Mucosa of gallbladder (tissue), 1 donor: ENCODE data around the gene HK1. TPM values are rescaled to one million over a fixed set of nuclear protein-coding genes. Genes with fewer than 3 reads are reported as not detected.
"Not testable (repeated sequence)": the region's sequence is repeated elsewhere in the genome, so short reads cannot be mapped to it uniquely, and the experiment has no call there.

ENCODE experiments used
- DNase-seq: peaks from one replicate; pipeline ENCODE4 v3.0.0-alpha.2; 2020; ENCODE audit warnings: low spot score
- total RNA-seq: library from RNA; stranded (reverse); gene quantifications from one replicate; pipeline ENCODE4 v1.2.1, GENCODE V29; 2021
- donor health status: DM: no; HTN: no; CAD: no.

The HK1 gene
- total RNA-seq, 1 donor from 2014 or later: 70.7 TPM

GRCh38 chr10:69327463-69328379 is 49.4 kb downstream of the HK1 start:
- DNase-seq: peak; percentile 82

GRCh38 chr10:69328380-69328735 is 50.1 kb downstream of the HK1 start:
- DNase-seq: no peak

- not testable (repeated sequence) for DNase-seq
Measured at GRCh38 chr10:69328888-69329287, 50.6 kb downstream of the HK1 start.

- DNase-seq: no peak
Measured at GRCh38 chr10:69329721-69330178, 51.5 kb downstream of the HK1 start.

- no peak for DNase-seq
Measured at GRCh38 chr10:69331161-69331560, 52.9 kb downstream of the HK1 start.

- DNase-seq: no peak
Measured at GRCh38 chr10:69332278-69333010, 54.1 kb downstream of the HK1 start.

GRCh38 chr10:69333205-69333604 is 54.9 kb downstream of the HK1 start:
- DNase-seq: no peak

- DNase-seq: not testable (repeated sequence)
Measured at GRCh38 chr10:69333865-69334301, 55.6 kb downstream of the HK1 start.

GRCh38 chr10:69334302-69335062 is 56.2 kb downstream of the HK1 start:
- DNase-seq: no peak

- no peak for DNase-seq
Measured at GRCh38 chr10:69335063-69335587, 56.8 kb downstream of the HK1 start.

GRCh38 chr10:69335613-69336012 is 57.3 kb downstream of the HK1 start:
- no peak for DNase-seq

- no peak for DNase-seq
Measured at GRCh38 chr10:69336952-69337295, 58.6 kb downstream of the HK1 start.

GRCh38 chr10:69337296-69338132 is 59.2 kb downstream of the HK1 start:
- DNase-seq: no peak

GRCh38 chr10:69338133-69338456 is 59.8 kb downstream of the HK1 start:
- no peak for DNase-seq

- no peak for DNase-seq
Measured at GRCh38 chr10:69338547-69339450, 60.5 kb downstream of the HK1 start.

GRCh38 chr10:69340695-69341094 is 62.4 kb downstream of the HK1 start:
- DNase-seq: no peak

- DNase-seq: no peak
Measured at GRCh38 chr10:69343905-69344304, 65.6 kb downstream of the HK1 start.

- DNase-seq: no peak
Measured at GRCh38 chr10:69344591-69345252, 66.4 kb downstream of the HK1 start.

GRCh38 chr10:69345402-69345801 is 67.1 kb downstream of the HK1 start:
- DNase-seq: no peak
